ENCODE results near the gene GUCY2C.

GUCY2C gene

GRCh38 chr12:14570231-14570630, 126.2 kb downstream of the GUCY2C start:
- DNase-seq (ENCODE audit: low spot score), result no peak

DNA sequence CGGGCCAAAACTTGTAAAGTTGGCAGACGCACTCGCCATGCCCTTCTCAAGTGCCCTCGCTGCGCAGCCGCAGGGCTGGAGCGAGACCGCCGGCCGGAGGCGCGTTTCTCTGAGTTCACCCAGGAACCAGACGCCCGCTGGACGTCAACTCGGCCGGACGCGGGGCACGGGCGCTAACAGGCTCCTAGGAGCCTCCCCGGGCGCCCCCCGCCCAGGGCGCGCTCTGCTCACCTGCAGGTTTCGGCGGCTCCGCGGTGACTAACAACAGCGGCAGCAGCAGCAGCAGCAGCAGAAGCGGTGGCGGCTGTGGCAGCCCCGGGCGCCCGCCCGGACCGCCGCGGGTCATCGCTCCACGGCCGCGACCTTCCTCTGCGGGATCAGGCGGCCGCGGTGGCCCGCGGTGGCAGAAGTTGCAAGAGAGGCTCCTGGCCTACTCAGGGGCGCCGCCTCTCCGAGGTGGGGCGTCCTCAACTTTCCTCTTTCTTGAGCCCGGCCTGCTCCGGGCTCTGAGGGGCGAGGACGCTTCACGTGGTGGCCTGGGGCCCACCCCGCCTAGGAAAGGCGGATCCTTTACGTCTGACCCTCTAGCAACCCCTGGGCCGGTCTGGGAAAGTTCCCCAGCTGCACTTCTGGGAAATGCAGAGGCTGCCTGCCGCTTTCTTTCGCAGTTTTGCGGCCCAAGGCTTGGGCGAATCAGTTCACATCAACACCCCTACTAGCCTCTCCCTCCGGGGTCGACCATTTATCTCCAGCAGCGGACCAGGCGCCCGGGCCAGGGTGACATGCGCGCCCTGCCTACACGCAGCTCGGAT, 128.8 kb downstream of the GUCY2C start, which contains the start of gene PLBD1:
Gene PLBD1, minus strand, starts transcription at position 533 of the 812 bp plus-strand sequence. Its CDS starts 187 bp downstream, at position 346.
- DNase-seq (ENCODE audit: low spot score), result peak; percentile 38

DNA sequence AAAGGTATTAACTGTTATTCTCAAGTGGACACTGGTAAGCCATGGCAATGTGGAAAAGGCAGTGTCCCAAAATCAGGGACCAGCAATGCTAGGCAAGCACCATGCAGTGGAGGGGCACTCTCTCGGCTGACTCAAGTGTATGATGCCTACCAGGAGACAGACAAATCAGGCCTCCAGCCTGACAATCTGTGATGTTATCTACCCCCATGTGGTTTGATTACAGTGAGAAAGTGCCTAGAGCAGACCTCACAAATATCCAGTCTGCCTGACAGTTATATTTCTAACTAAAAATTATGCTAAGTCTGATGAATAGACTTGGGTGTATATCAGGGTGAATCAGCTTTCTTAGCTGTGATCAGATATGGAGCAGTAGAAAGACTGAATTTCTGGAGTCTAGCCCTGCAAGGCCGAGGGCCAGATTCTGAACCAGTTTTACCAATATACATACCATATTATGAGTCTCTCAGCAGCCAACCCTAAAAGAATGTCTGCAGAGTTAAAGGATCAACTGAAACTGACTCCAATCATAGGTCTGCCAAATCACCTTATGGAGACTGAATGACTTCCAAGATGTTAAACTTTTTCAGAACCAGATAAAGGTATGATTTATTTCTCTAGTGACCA, 132.0 kb downstream of the GUCY2C start:
- DNase-seq (ENCODE audit: low spot score), result no peak

DNA sequence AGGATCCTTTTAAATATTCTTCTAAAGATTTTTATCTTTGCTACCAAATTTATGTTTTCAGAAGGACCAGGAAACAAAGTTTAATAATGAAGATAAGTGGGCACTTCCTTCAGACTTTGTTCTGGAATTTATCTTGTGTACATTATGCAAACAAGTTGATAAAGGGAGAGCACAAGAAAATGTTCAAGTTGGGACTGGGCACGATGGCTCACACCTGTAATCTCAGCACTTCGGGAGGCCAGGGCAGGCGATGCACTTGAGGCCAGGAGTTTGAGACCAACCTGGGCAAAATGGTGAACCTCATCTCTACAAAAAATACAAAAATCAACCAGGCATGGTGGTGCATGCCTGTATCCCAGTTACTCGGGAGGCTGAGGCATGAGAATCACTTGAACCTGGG, 133.4 kb downstream of the GUCY2C start:
- no peak for DNase-seq (ENCODE audit: low spot score)

Measured in germinal center (tissue), 1 donor.